ENCODE data around the gene PCMTD2. TPM values are rescaled to one million over a fixed set of nuclear protein-coding genes. Genes with fewer than 3 reads are reported as not detected.

The PCMTD2 gene
- polyA plus RNA-seq, 2 of the 4 experiments (the other 2 are of a cell fraction) = 19.9 to 41.8 TPM

DNA sequence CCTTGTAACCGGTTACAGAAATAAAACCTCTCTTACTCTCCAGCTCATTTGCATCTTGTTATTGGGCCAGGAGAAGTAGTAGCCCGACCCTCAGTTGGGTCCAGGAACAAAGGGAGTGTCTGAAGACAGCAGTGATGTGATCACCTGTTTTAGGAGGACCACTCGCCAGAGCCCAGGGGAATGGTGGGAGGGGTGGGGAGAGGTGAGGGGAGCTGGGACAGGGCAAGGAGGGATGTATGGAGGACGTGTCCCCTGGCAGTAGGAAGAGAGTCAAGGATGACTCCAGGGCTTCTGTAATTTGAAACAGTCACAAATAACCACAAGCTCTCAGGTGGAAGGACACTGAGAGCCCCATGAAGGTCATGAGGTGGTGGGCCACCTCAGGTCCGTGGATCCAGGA, 1.4 kb upstream of the PCMTD2 start:
- no peak overlapping the region for H3K27ac ChIP-seq
- DNase-seq (ENCODE audit: low read depth in 1 of 2, low spot score in 1 of 2) (no peak), FAIRE-seq (no peak), ATAC-seq (no peak)
- H3K4me3 ChIP-seq = no peak overlapping the region
- ChIA-PET POLR2A (no interaction called here), CTCF (interaction anchor here (0.9 to 1.0 kb wide), 2 partner anchors 8 to 14 kb away, joined by 3 read pairs; no protein-coding TSS in a partner anchor)
- H3K4me1 ChIP-seq = peaks cover 8% of the 10 kb centered on the region
- TF ChIP-seq CHD4 (IDR thresholded peaks at IDR 0.05; ENCODE audit: borderline replicate concordance) = no peak
- TF ChIP-seq RFX5 (IDR thresholded peaks at IDR 0.05) = no peak
- TF ChIP-seq ZSCAN20 (CRISPR knock-in tag; IDR thresholded peaks at IDR 0.05) = no peak
- no peak for TF ChIP-seq HOXB13 (CRISPR knock-in tag; IDR thresholded peaks at IDR 0.05; ENCODE audit: low read depth)
- TF ChIP-seq CBX2 (IDR thresholded peaks at IDR 0.05; ENCODE audit: borderline replicate concordance, low read depth) = no peak
- TF ChIP-seq PBX3 (IDR thresholded peaks at IDR 0.05) = no peak
- no peak for TF ChIP-seq HEYL (CRISPR knock-in tag; IDR thresholded peaks at IDR 0.05)
- TF ChIP-seq ESRRA (IDR thresholded peaks at IDR 0.05; ENCODE audit: borderline replicate concordance, low read length) = no peak
- no peak for TF ChIP-seq SMC3 (IDR thresholded peaks at IDR 0.05)
- TF ChIP-seq ZC3H11A (IDR thresholded peaks at IDR 0.05) = no peak
- TF ChIP-seq MAFK (IDR thresholded peaks at IDR 0.05; ENCODE audit: partially characterized antibody) = no peak
- TF ChIP-seq TFCP2L1 (CRISPR knock-in tag; IDR thresholded peaks at IDR 0.05) = no peak
- TF ChIP-seq FOSB (CRISPR knock-in tag; IDR thresholded peaks at IDR 0.05) = no peak
- no peak for TF ChIP-seq EHMT2 (IDR thresholded peaks at IDR 0.05; ENCODE audit: low read depth)
- no peak for TF ChIP-seq JUN (IDR thresholded peaks at IDR 0.05)
- TF ChIP-seq HOXB5 (CRISPR knock-in tag; IDR thresholded peaks at IDR 0.05) = no peak
- 81% methylated on average over 5 of the region's 5 CpGs for WGBS (ENCODE audit: missing lambda C conversion rate)
- no peak overlapping the region for H3K4me2 ChIP-seq
- H3K9me3 ChIP-seq = no peaks in the 10 kb centered on the region

DNA sequence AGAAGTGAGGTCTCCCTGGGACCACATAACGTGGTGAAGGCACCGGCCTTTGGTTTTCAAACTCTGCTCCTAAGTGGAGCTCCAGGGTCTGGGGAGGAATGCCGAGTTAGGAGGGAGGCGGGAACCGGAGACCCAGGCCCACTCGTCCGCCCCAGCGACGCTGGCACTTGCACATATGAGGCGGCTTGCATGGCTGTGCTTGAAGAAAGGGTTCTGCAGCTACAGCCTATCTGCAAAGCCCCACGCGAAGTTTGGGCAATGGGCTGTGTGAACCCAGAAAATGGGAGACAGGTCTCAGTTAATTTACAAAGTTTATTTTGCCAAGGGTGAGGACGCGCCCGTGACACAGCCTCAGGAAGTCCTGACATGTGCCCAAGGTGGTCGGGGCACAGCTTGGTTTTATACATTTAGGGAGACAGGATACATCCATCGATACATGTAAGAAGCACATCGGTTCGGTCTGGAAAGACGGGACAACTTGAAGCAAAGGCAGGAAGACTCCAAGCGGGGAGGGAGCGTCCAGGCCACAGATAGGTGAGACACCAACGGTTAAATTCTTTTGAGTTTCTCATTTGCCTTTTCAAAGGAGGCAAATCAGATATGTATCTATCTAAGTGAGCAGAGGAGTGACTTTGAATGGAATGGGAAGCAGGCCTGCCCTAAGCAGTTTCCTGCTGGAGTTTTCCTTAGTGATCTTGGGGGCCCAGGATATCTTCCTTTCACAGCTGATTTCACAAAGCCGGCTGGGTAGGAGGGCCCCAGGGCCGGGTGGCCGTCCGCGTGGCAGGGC, 782 bp upstream of the PCMTD2 start:
- DNase-seq (ENCODE audit: low read depth in 1 of 2, low spot score in 1 of 2) = no peak

More for the DNA sequence above, 782 bp upstream of the PCMTD2 start:
- Histone ChIP-seq H3K27ac (peak overlapping the region; percentile 81 to 97), H3K4me1 (peaks cover 8% of the 10 kb centered on the region), H3K4me2 (peak overlapping the region; percentile 84), H3K9me3 (no peaks in the 10 kb centered on the region), H3K4me3 (peak overlapping the region; percentile 74)
- TF ChIP-seq NPAS2 (CRISPR knock-in tag; IDR thresholded peaks at IDR 0.05; ENCODE audit: borderline replicate concordance) (no peak), RCOR1 (IDR thresholded peaks at IDR 0.05; ENCODE audit: low read depth, low read length) (no peak), ZNF302 (CRISPR knock-in tag; IDR thresholded peaks at IDR 0.05) (no peak), BHLHE40 (IDR thresholded peaks at IDR 0.05; ENCODE audit: low read depth, low read length) (no peak), MYC (IDR thresholded peaks at IDR 0.05; ENCODE audit: borderline replicate concordance, low read length) (no peak), HDAC2 (IDR thresholded peaks at IDR 0.05) (no peak), ZC3H11A (IDR thresholded peaks at IDR 0.05) (no peak), PBX3 (IDR thresholded peaks at IDR 0.05) (no peak)
- TF ChIP-seq, protein P1, sequence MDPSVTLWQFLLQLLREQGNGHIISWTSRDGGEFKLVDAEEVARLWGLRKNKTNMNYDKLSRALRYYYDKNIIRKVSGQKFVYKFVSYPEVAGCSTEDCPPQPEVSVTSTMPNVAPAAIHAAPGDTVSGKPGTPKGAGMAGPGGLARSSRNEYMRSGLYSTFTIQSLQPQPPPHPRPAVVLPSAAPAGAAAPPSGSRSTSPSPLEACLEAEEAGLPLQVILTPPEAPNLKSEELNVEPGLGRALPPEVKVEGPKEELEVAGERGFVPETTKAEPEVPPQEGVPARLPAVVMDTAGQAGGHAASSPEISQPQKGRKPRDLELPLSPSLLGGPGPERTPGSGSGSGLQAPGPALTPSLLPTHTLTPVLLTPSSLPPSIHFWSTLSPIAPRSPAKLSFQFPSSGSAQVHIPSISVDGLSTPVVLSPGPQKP (IDR thresholded peaks at IDR 0.05; ENCODE audit: low read depth, low read length) = no peak
- TF ChIP-seq, protein P2, sequence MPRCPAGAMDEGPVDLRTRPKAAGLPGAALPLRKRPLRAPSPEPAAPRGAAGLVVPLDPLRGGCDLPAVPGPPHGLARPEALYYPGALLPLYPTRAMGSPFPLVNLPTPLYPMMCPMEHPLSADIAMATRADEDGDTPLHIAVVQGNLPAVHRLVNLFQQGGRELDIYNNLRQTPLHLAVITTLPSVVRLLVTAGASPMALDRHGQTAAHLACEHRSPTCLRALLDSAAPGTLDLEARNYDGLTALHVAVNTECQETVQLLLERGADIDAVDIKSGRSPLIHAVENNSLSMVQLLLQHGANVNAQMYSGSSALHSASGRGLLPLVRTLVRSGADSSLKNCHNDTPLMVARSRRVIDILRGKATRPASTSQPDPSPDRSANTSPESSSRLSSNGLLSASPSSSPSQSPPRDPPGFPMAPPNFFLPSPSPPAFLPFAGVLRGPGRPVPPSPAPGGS (IDR thresholded peaks at IDR 0.05) = no peak
- TF ChIP-seq, protein P3, sequence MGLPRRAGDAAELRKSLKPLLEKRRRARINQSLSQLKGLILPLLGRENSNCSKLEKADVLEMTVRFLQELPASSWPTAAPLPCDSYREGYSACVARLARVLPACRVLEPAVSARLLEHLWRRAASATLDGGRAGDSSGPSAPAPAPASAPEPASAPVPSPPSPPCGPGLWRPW (IDR thresholded peaks at IDR 0.05) = no peak
- POLR2A ChIA-PET = interaction anchor here (1.6 kb wide), 1 partner anchor 106 kb away, joined by 5 read pairs; no protein-coding TSS in a partner anchor
- FAIRE-seq = no peak
- WGBS (ENCODE audit: missing lambda C conversion rate) = 86% methylated on average over 25 of the region's 28 CpGs
- CTCF ChIA-PET = interaction anchor here (0.9 to 1.0 kb wide), 2 partner anchors 8 to 15 kb away, joined by 3 read pairs; no protein-coding TSS in a partner anchor
- ATAC-seq = no peak
